Mesendoderm (in vitro differentiated cells): ENCODE data around the gene IQCF5.

Experiments
- DNase-seq: peaks from one replicate; pipeline ENCODE4 v3.0.0; 2013
- H2AK5ac ChIP-seq: 2 replicates; pipeline ENCODE4 v1.6.1; 2013; ENCODE audit warnings: low read length, inconsistent platforms
- H2BK120ac ChIP-seq: 2 replicates; pipeline ENCODE4 v1.6.1; 2013; ENCODE audit warnings: low read depth, mild to moderate bottlenecking, low read length, moderate library complexity, mixed read lengths
- H2BK15ac ChIP-seq: replicated peaks from 2 replicates; pipeline ENCODE4 v1.6.1; 2013; ENCODE audit warnings: low read depth, mild to moderate bottlenecking, moderate library complexity
- H2BK5ac ChIP-seq: 2 replicates; pipeline ENCODE4 v1.6.1; 2013; ENCODE audit warnings: low read length, inconsistent platforms
- H3K18ac ChIP-seq: 2 replicates; pipeline ENCODE4 v1.6.1; 2013; ENCODE audit warnings: mild to moderate bottlenecking, low read length, mixed read lengths
- H3K23ac ChIP-seq: one replicate; pipeline ENCODE4 v1.6.1; 2013; ENCODE audit warnings: low read length
- H3K27ac ChIP-seq: 2 replicates; pipeline ENCODE4 v1.5.1; 2013; ENCODE audit warnings: low read depth, mild to moderate bottlenecking, inconsistent platforms, low read length, moderate library complexity
- H3K27me3 ChIP-seq: 2 replicates; pipeline ENCODE4 v1.6.1; 2013; ENCODE audit warnings: low read length, control low read depth, mild to moderate bottlenecking, inconsistent platforms; ENCODE audit not compliant: insufficient read depth, poor library complexity
- H3K36me3 ChIP-seq: 2 replicates; pipeline ENCODE4 v1.6.1; 2013; ENCODE audit warnings: low read length, inconsistent platforms; ENCODE audit not compliant: control insufficient read depth, insufficient read depth
- H3K4ac ChIP-seq: one replicate; pipeline ENCODE4 v1.6.1; 2013; ENCODE audit warnings: low read depth, mild to moderate bottlenecking, low read length, moderate library complexity
- H3K4me1 ChIP-seq: 2 replicates; pipeline ENCODE4 v1.6.1; 2013; ENCODE audit warnings: low read depth, low read length, inconsistent platforms; ENCODE audit not compliant: control insufficient read depth
- H3K4me2 ChIP-seq: 2 replicates; pipeline ENCODE4 v1.6.1; 2013; ENCODE audit warnings: low read length
- H3K4me3 ChIP-seq: 2 replicates; pipeline ENCODE4 v1.5.1; 2013; ENCODE audit warnings: mild to moderate bottlenecking, low read length
- H3K56ac ChIP-seq: one replicate; pipeline ENCODE4 v1.6.1; 2013; ENCODE audit warnings: low read length
- H3K79me1 ChIP-seq: 2 replicates; pipeline ENCODE4 v1.6.1; 2013; ENCODE audit warnings: low read length, inconsistent platforms
- H3K79me2 ChIP-seq: 2 replicates; pipeline ENCODE4 v1.6.1; 2013; ENCODE audit warnings: mild to moderate bottlenecking, low read length; ENCODE audit not compliant: control insufficient read depth, insufficient read depth
- H3K9ac ChIP-seq: 2 replicates; pipeline ENCODE4 v1.6.1; 2013; ENCODE audit warnings: low read length, inconsistent platforms
- H4K5ac ChIP-seq: one replicate; pipeline ENCODE4 v1.6.1; 2013; ENCODE audit warnings: low read length
- H4K8ac ChIP-seq: one replicate; pipeline ENCODE4 v1.6.1; 2013; ENCODE audit warnings: low read depth, mild to moderate bottlenecking, control low read depth, low read length, moderate library complexity
- WGBS: extraction: QIAGEN DNeasy Blood & Tissue Kit; methylation state at CpG from one replicate; pipeline ENCODE4 v1.1.7; 2013; ENCODE audit warnings: low lambda C conversion rate, missing lambda C conversion rate; ENCODE audit not compliant: insufficient coverage; ENCODE audit errors: extremely low coverage; 5-methylcytosine and 5-hydroxymethylcytosine counted together

The IQCF5 gene

DNA sequence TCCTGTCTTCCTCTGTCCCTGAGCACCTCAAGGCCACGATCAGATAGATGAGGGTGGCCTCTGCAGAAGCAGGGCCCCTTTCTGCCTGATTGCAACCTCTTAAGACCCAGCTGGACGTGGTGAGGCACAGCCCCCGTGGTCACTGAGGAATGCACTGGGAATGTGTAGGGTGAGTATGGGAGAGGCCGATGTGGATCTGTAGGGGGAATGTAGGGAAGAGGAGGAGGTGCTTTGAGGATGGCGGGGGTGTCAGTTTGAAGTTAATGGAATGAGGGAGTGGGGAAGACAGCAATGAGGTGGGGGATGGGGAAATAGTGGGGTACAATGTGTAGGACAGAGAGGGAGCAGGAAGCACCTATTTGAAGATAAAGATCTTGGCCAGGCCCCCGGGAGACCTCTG, 785 bp upstream of the IQCF5 start:
- no peaks in the 10 kb centered on the region for H3K27me3 ChIP-seq
- H3K4me2 ChIP-seq: no peak overlapping the region
- peak overlapping the region; percentile 19 for H3K56ac ChIP-seq
- H2BK120ac ChIP-seq: no peak overlapping the region
- no peak overlapping the region for H3K4me3 ChIP-seq
- H3K4me1 ChIP-seq: peaks cover 2% of the 10 kb centered on the region
- H4K5ac ChIP-seq: no peak overlapping the region
- H3K27ac ChIP-seq: no peak overlapping the region
- H3K18ac ChIP-seq: no peak overlapping the region
- no CpG with 5 or more reads among the region's 6 CpGs for WGBS
- H3K79me2 ChIP-seq: no peaks in the 10 kb centered on the region
- H3K79me1 ChIP-seq: no peaks in the 10 kb centered on the region
- DNase-seq: peak; percentile 38
- no peak overlapping the region for H2BK15ac ChIP-seq
- no peak overlapping the region for H2AK5ac ChIP-seq
- H3K23ac ChIP-seq: no peak overlapping the region
- no peak overlapping the region for H4K8ac ChIP-seq
- H3K9ac ChIP-seq: no peak overlapping the region
- H3K4ac ChIP-seq: no peak overlapping the region
- no peak overlapping the region for H2BK5ac ChIP-seq
- H3K36me3 ChIP-seq: no peaks in the 10 kb centered on the region

GRCh38 chr3:51874889-51875288, 512 bp downstream of the IQCF5 start:
- Histone ChIP-seq H4K8ac (no peak overlapping the region), H3K4me2 (no peak overlapping the region), H3K79me1 (no peaks in the 10 kb centered on the region), H3K27me3 (no peaks in the 10 kb centered on the region), H3K4ac (no peak overlapping the region), H3K18ac (no peak overlapping the region), H3K4me3 (no peak overlapping the region), H3K56ac (no peak overlapping the region), H3K9ac (no peak overlapping the region), H3K27ac (no peak overlapping the region), H2BK5ac (no peak overlapping the region), H3K4me1 (peaks cover 2% of the 10 kb centered on the region), H4K5ac (no peak overlapping the region), H3K36me3 (no peaks in the 10 kb centered on the region), H2BK120ac (no peak overlapping the region), H2BK15ac (no peak overlapping the region), H3K79me2 (no peaks in the 10 kb centered on the region), H2AK5ac (no peak overlapping the region), H3K23ac (no peak overlapping the region)
- no peak for DNase-seq
- no CpG with 5 or more reads among the region's 4 CpGs for WGBS

DNA sequence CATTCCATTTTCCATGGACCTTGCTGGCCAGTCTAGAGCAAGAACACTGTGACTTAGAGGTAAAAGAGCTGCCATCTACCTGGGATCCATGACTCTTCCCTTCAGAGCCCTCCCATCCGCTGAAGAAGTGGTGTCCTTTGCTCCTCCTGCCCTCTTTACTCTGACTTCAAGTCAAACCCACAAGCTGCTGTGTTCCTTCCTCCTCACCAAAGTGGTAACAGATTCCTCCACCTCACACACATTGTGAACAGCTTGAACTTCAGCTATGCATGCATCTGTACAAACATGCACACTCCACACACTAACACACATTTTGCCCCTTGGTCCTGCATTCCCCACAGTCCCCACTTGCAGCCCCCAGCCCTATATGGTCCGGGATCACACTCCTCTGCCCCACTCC, 990 bp downstream of the IQCF5 start:
- no peak overlapping the region for H4K5ac ChIP-seq
- no peak overlapping the region for H3K4me3 ChIP-seq
- H3K36me3 ChIP-seq: no peaks in the 10 kb centered on the region
- no peak overlapping the region for H4K8ac ChIP-seq
- DNase-seq: no peak
- H3K4me2 ChIP-seq: no peak overlapping the region
- no peak overlapping the region for H2BK120ac ChIP-seq
- H3K4ac ChIP-seq: no peak overlapping the region
- H3K18ac ChIP-seq: no peak overlapping the region
- H3K9ac ChIP-seq: no peak overlapping the region
- H3K27me3 ChIP-seq: no peaks in the 10 kb centered on the region
- H2AK5ac ChIP-seq: peak overlapping the region; percentile 51
- H3K23ac ChIP-seq: no peak overlapping the region
- H3K79me1 ChIP-seq: no peaks in the 10 kb centered on the region
- no peaks in the 10 kb centered on the region for H3K79me2 ChIP-seq
- peak overlapping the region; percentile 20 for H3K56ac ChIP-seq
- H2BK15ac ChIP-seq: no peak overlapping the region
- no peak overlapping the region for H3K27ac ChIP-seq
- WGBS: no CpG with 5 or more reads among the region's 2 CpGs
- H3K4me1 ChIP-seq: peaks cover 2% of the 10 kb centered on the region
- H2BK5ac ChIP-seq: no peak overlapping the region

DNA sequence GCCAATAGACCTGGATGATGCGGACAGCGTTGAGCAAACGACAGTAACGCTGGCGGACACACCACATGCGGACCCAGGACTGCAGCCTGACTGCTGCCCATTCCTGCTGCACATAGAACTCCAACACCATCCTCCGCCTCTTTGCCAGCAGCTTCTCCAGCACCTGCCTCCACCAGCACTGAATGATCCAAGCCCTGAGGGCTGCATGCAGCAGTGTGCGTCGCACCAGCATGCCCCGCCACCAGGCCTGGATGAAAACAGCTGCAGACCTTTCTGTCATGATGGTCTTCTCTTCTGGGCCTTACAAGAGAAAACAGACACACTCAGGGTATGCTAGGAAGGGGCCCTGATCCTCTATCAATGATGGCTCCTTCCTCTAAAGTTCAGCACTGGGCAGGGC, 1.5 kb downstream of the IQCF5 start:
- Histone ChIP-seq H3K79me1 (no peaks in the 10 kb centered on the region), H3K4ac (no peak overlapping the region), H3K56ac (no peak overlapping the region), H3K4me3 (no peak overlapping the region), H3K36me3 (no peaks in the 10 kb centered on the region), H4K8ac (no peak overlapping the region), H3K27ac (no peak overlapping the region), H3K4me2 (no peak overlapping the region), H2AK5ac (no peak overlapping the region), H3K4me1 (peaks cover 2% of the 10 kb centered on the region), H2BK120ac (no peak overlapping the region), H3K27me3 (no peaks in the 10 kb centered on the region), H2BK5ac (no peak overlapping the region), H2BK15ac (no peak overlapping the region), H4K5ac (no peak overlapping the region), H3K79me2 (no peaks in the 10 kb centered on the region), H3K23ac (no peak overlapping the region), H3K9ac (no peak overlapping the region), H3K18ac (no peak overlapping the region)
- no CpG with 5 or more reads among the region's 10 CpGs for WGBS
- no peak for DNase-seq

GRCh38 chr3:51873253-51873766, 2.1 kb downstream of the IQCF5 start:
- Histone ChIP-seq H3K18ac (no peak overlapping the region), H2BK15ac (no peak overlapping the region), H2BK5ac (no peak overlapping the region), H2BK120ac (no peak overlapping the region), H3K56ac (no peak overlapping the region), H3K79me2 (no peaks in the 10 kb centered on the region), H4K5ac (no peak overlapping the region), H3K4me2 (no peak overlapping the region), H3K23ac (no peak overlapping the region), H3K27ac (no peak overlapping the region), H2AK5ac (no peak overlapping the region), H4K8ac (no peak overlapping the region), H3K4ac (no peak overlapping the region), H3K27me3 (no peaks in the 10 kb centered on the region), H3K9ac (no peak overlapping the region), H3K4me3 (no peak overlapping the region), H3K79me1 (no peaks in the 10 kb centered on the region), H3K36me3 (no peaks in the 10 kb centered on the region), H3K4me1 (peaks cover 2% of the 10 kb centered on the region)
- peak; percentile 40 for DNase-seq
- no CpG with 5 or more reads among the region's 1 CpG for WGBS

DNA sequence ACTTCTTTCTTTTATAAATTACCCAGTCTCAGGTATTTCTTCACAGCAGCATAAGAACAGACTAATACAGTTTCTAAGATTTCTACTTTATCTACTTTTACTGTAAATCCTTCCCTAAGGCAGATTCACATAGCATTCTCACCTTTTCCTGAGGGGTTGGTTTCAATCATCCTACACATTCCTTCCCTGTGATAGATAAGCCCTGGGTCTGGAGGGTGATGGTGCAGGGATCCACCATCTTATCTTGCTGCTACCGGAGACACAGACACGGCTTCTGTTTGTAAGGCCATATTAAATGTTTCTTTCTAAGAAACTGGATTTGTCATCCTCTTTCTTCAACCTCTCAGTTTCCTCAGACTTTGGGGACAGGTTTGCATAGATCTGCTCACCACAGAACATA, 6.1 kb downstream of the IQCF5 start:
- Histone ChIP-seq H2BK120ac (peak overlapping the region; percentile 14), H3K27ac (peak overlapping the region; percentile 97), H3K4me3 (no peak overlapping the region), H2BK5ac (peak overlapping the region; percentile 37), H3K18ac (peak overlapping the region; percentile 95), H3K27me3 (no peaks in the 10 kb centered on the region), H3K56ac (peak overlapping the region; percentile 80), H4K8ac (peak overlapping the region; percentile 28), H3K79me2 (no peaks in the 10 kb centered on the region), H3K4me2 (no peak overlapping the region), H3K79me1 (no peaks in the 10 kb centered on the region), H3K4ac (no peak overlapping the region), H3K36me3 (no peaks in the 10 kb centered on the region), H2BK15ac (no peak overlapping the region), H2AK5ac (no peak overlapping the region), H3K4me1 (no peaks in the 10 kb centered on the region), H3K23ac (no peak overlapping the region), H3K9ac (peak overlapping the region; percentile 68), H4K5ac (no peak overlapping the region)
- peak; percentile 95 for DNase-seq
- no CpG with 5 or more reads among the region's 2 CpGs for WGBS
